RWPE2 (cell line): ENCODE results near the gene ADPRS.

Experiments
- ATAC-seq: fragments of 200-7000 bp; cut with Tn5 transposase; 3 replicates; pipeline ENCODE4 v1.9.1; 2021; ENCODE audit warnings: low read depth
- DNase-seq: peaks from one replicate; pipeline ENCODE4 v3.0.0-alpha.2; 2020; ENCODE audit warnings: low spot score
- H3K27ac ChIP-seq: fragments of 450-650 bp; 2 replicates; pipeline ENCODE4 v1.5.1; 2017; ENCODE audit warnings: mild to moderate bottlenecking; ENCODE audit not compliant: poor library complexity, severe bottlenecking
- H3K27me3 ChIP-seq: fragments of 250-450 bp; sonication (Bioruptor Pico); 2 replicates; pipeline ENCODE4 v1.5.1; 2021; ENCODE audit warnings: mild to moderate bottlenecking, moderate library complexity; ENCODE audit not compliant: insufficient read depth, poor library complexity, severe bottlenecking
- H3K36me3 ChIP-seq: fragments of 250-450 bp; sonication (Bioruptor Pico); 2 replicates; pipeline ENCODE4 v1.5.1; 2020; ENCODE audit warnings: low read depth, mild to moderate bottlenecking, moderate library complexity
- H3K4me1 ChIP-seq: fragments of 250-450 bp; sonication (Bioruptor Pico); 2 replicates; pipeline ENCODE4 v1.5.1; 2021; ENCODE audit warnings: mild to moderate bottlenecking, moderate library complexity; ENCODE audit not compliant: insufficient read depth, poor library complexity, severe bottlenecking
- H3K4me3 ChIP-seq: fragments of 250-450 bp; sonication (Bioruptor Pico); 2 replicates; pipeline ENCODE4 v1.5.1; 2021; ENCODE audit warnings: mild to moderate bottlenecking, moderate library complexity; ENCODE audit not compliant: severe bottlenecking
- H3K9me3 ChIP-seq: fragments of 250-450 bp; sonication (Bioruptor Pico); 2 replicates; pipeline ENCODE4 v1.5.1; 2021; ENCODE audit warnings: mild to moderate bottlenecking, moderate library complexity; ENCODE audit not compliant: severe bottlenecking
- CTCF ChIP-seq: fragments of 450-650 bp; IDR thresholded peaks from one replicate; pipeline ENCODE4 v1.5.1; 2017; ENCODE audit warnings: mild to moderate bottlenecking, moderate library complexity; ENCODE audit not compliant: poor library complexity, severe bottlenecking

ADPRS gene

DNA sequence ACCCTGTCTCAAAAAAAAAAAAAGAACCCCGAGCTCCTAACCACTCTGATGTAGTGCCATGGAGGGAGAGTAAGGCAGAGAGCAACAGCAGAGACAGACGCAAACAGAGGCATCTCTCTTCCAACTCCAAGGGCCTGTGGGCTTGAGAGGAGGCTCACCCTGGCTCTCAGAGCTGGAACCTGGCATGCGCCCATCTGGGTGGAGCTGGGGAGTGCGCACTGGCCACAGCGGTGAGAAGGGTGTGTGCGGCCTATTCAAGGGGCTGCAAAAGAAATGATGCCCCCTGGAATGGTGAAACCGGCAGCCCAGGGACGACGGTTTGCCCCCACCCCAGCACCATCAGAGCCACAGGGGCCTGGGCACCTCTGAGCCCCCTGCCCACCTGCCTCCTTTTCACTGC is 18.7 kb downstream of the ADPRS start:
- Histone ChIP-seq H3K9me3 (no peaks in the 10 kb centered on the region), H3K4me3 (no peak overlapping the region), H3K27ac (no peak overlapping the region), H3K4me1 (peaks cover 10% of the 10 kb centered on the region), H3K36me3 (no peaks in the 10 kb centered on the region), H3K27me3 (no peaks in the 10 kb centered on the region)
- ATAC-seq (no peak), DNase-seq (no peak)
- no peak for TF ChIP-seq CTCF

GRCh38 chr1:36108314-36108713 is 19.6 kb downstream of the ADPRS start:
- TF ChIP-seq CTCF: no peak
- H3K4me3 ChIP-seq: no peak overlapping the region
- H3K27ac ChIP-seq: peak overlapping the region; percentile 48
- no peaks in the 10 kb centered on the region for H3K36me3 ChIP-seq
- H3K4me1 ChIP-seq: peaks cover 10% of the 10 kb centered on the region
- H3K9me3 ChIP-seq: no peaks in the 10 kb centered on the region
- DNase-seq (no peak), ATAC-seq (no peak)
- H3K27me3 ChIP-seq: no peaks in the 10 kb centered on the region

GRCh38 chr1:36109041-36109679 is 20.5 kb downstream of the ADPRS start:
- DNase-seq: no peak
- peak overlapping the region; percentile 48 for H3K27ac ChIP-seq

DNA sequence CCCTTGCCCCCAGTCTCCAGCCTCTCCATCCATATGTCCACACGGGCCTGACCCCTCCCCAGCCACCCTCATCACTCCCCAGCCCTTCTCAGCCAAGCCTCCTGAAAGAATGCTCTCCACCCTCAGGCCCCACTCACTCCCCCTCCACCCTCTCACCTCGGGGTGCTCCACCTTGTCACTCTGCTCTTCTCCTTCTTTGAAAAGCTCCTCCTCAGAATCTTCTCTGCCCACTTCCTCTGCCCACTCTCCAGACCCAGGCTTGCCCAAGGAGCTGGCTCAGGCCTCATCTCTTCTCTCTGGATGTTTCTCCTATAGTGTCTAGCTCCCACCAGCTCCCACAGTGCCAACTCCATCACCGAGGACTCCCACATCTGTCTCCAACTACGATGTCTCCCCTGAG is 22.5 kb downstream of the ADPRS start:
- no peaks in the 10 kb centered on the region for H3K36me3 ChIP-seq
- H3K27ac ChIP-seq: no peak overlapping the region
- ATAC-seq (no peak), DNase-seq (no peak)
- H3K27me3 ChIP-seq: no peaks in the 10 kb centered on the region
- TF ChIP-seq CTCF: no peak
- no peaks in the 10 kb centered on the region for H3K9me3 ChIP-seq
- peaks cover 10% of the 10 kb centered on the region for H3K4me1 ChIP-seq
- H3K4me3 ChIP-seq: no peak overlapping the region

More at GRCh38 chr1:36109041-36109679, 20.5 kb downstream of the ADPRS start:
- no peaks in the 10 kb centered on the region for H3K36me3 ChIP-seq
- no peak overlapping the region for H3K4me3 ChIP-seq
- TF ChIP-seq CTCF: no peak
- H3K27me3 ChIP-seq: no peaks in the 10 kb centered on the region
- peaks cover 10% of the 10 kb centered on the region for H3K4me1 ChIP-seq
- peak; percentile 98 for ATAC-seq
- no peaks in the 10 kb centered on the region for H3K9me3 ChIP-seq

GRCh38 chr1:36112823-36113222 is 24.1 kb downstream of the ADPRS start:
- Histone ChIP-seq H3K27me3 (no peaks in the 10 kb centered on the region), H3K4me1 (peaks cover 10% of the 10 kb centered on the region), H3K36me3 (no peaks in the 10 kb centered on the region), H3K27ac (no peak overlapping the region), H3K4me3 (no peak overlapping the region), H3K9me3 (no peaks in the 10 kb centered on the region)
- no peak for ATAC-seq
- no peak for TF ChIP-seq CTCF
- DNase-seq: no peak
